NCI-H2107 treated with DMSO at 0.1 percent for 48 hours (cell line): ENCODE measurements around the gene HOXB4.

Experiments
- DNase-seq: peaks from one replicate; lab custom pipeline; 2025; ENCODE audit not compliant: unreplicated experiment; lab: John Stamatoyannopoulos, UW

HOXB4 gene

GRCh38 chr17:48590607-48591161 is 12.5 kb upstream of the HOXB4 start:
- no peak for DNase-seq

GRCh38 chr17:48589831-48590606 is 11.9 kb upstream of the HOXB4 start, which contains the start of gene HOXB3:
Gene HOXB3, minus strand, starts transcription at chr17:48590241. Its CDS starts 37,767 bp downstream, at chr17:48552474.
- DNase-seq, result no peak

GRCh38 chr17:48589060-48589830 is 11.1 kb upstream of the HOXB4 start:
- DNase-seq, result peak; percentile 73

- DNase-seq, result peak; percentile 61
Measured at GRCh38 chr17:48588528-48588927, 10.4 kb upstream of the HOXB4 start.

- DNase-seq, result no peak
Measured at GRCh38 chr17:48588074-48588415, 9.9 kb upstream of the HOXB4 start.

- peak; percentile 94 for DNase-seq
Measured at GRCh38 chr17:48587276-48588073, 9.3 kb upstream of the HOXB4 start.

GRCh38 chr17:48586355-48587258 is 8.5 kb upstream of the HOXB4 start:
- no peak for DNase-seq

- DNase-seq, result no peak
Measured at GRCh38 chr17:48584223-48584741, 6.1 kb upstream of the HOXB4 start.

GRCh38 chr17:48583708-48584222 is 5.6 kb upstream of the HOXB4 start:
- no peak for DNase-seq

GRCh38 chr17:48582750-48583069 is 4.6 kb upstream of the HOXB4 start:
- DNase-seq, result peak; percentile 57

- DNase-seq, result no peak
Measured at GRCh38 chr17:48579760-48580554, 1.8 kb upstream of the HOXB4 start.

- peak; percentile 71 for DNase-seq
Measured at GRCh38 chr17:48579471-48579759, 1.3 kb upstream of the HOXB4 start.

- peak; percentile 71 for DNase-seq
Measured at GRCh38 chr17:48578616-48579470, 693 bp upstream of the HOXB4 start.

- no peak for DNase-seq
Measured at GRCh38 chr17:48577330-48577945, 712 bp downstream of the HOXB4 start.

- no peak for DNase-seq
Measured at GRCh38 chr17:48576479-48577309, 1.5 kb downstream of the HOXB4 start.

GRCh38 chr17:48575673-48576478 is 2.3 kb downstream of the HOXB4 start:
- DNase-seq, result no peak
